ENCODE data around the gene UCP3.

The UCP3 gene, protein sequence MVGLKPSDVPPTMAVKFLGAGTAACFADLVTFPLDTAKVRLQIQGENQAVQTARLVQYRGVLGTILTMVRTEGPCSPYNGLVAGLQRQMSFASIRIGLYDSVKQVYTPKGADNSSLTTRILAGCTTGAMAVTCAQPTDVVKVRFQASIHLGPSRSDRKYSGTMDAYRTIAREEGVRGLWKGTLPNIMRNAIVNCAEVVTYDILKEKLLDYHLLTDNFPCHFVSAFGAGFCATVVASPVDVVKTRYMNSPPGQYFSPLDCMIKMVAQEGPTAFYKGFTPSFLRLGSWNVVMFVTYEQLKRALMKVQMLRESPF

DNA sequence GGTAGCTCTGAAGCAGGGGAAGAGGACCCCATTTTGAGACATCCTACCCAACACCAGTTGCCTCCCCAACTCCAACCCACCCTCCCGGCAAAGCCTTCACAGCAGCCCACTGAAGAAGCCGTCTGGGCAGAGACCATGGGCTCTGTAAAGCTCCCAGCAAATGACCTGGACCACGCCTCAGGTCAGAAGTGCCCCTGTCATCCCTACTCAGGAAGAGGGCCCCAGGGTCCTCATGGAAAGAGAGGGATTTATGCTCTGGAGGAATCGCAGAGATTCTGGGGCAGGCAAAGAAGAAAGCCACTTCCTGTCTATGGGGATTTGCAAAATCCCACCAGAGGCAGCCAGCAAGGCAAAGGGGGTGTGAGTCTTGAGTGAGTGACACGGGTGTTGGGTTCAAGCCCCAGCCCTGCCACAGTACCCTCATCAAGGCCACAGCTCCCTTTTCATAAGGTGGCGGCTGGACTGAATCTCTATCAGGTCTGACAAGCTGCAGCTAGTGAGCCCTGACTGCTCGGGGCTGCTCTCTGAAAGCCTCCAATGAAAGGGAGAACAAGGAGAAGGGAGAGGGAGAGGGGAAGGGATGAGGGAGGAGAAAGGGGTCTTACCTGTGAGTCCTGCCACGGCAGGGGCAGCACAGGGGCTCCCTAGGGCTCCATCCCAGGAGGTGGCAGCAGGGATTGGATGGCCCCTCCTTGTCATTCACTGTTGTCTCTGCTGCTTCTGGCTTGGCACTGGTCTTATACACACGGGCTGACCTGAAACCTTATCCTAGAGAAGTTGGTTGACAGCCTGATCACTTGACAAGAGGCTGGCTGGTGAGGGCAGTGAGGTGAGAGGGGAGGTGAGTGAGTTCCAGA lies at the start of gene UCP3:
TSS of gene UCP3 (minus strand) at position 713 of the 857 bp plus-strand sequence. CDS start 2,043 bp downstream, outside the sequence.
- no peak for DNase-seq

DNA sequence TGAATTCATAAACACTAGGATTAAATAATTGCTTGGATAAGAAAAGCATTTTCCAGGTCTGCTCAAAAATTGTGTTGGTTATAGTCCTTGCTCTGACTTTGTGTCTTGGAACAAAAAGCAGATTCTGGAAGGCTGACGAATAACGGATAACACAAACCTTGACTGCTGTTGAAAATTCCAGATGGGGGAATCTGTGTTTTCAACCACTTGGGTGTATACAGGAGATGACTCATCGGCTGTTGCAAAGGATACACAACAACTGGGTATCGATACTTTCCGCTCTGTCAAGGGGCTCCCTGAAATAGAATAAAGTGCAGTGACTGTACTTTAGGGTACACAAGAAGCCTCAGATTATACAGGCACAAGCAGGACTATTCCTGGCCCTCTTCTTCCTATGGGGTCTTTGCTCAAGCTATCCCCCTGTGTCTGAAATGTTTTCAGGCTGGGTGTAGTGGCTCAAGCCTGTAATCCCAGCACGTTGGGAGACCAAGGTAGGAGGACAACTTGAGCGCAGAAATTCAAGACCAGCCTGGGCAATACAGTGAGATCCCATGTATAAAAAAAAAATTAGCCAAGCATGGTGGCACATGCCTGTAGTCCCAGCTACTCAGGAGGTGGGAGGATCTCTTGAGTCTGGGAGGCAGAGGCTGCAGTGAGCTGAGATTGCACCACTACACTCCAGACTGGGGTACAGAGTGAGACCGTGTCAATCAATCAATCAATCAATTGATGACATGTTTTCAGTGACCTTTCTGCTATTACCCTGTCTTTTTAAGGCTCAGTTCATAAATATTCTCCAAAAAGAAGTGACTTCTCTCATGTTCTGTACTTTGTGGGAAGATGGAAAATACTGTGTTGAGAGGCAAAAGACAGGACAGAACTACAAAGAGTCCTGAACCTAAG lies 48.6 kb upstream of the UCP3 start:
- no peak for DNase-seq

DNA sequence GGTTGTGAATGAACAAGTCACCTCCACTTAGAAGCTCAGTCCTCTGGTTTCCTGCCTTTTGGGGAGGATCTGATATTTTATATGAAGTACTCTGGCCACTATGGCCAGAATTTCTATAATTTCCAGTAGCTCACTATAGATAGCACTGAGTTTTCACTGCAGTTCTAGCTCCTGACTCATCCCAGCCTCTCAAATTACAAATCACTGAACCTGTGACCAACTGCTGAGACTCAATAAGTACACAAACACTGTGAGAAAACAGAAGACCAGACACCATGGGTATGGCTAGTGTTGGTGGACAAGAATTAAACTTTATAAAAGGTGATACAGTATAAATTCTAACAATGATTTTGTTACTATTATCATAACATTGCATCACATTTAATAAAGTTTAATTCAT lies 47.1 kb upstream of the UCP3 start:
- no peak for DNase-seq

DNA sequence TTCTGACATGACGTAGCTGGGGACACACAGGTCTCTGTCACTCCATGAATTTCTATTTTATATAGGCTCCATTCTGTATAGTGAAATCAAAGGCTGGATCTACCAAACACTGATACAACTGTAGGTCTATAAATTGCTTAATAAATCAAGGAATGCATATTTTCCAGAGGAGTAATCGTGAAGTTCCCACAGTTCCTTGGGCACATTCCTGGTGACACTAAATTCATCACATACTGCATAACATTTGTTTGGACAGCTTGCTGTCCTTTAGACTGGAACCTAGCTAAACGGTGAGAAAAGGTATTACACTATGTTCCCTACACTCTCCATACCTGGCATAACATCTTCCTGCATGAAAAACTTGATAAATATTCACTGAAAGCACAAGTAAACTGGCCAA lies 41.6 kb upstream of the UCP3 start:
- no peak for DNase-seq

DNA sequence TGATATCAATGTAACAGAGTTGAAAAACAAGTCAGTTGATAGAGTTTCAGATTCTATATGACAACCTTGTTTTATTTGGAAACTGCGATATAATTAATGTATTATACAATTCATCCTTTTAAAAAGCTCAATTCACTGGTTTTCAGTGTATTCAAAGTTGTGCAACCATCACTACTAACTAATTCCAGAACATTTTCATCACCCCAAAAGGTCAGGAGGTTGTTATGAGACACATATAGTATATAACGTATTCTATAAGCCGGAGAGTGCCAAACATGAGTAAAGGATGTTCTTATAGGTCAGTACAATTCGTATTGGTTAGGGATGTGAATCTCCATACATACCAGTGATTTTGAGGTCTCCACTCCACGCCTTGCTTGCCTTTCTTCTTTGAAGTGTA lies 40.1 kb upstream of the UCP3 start:
- no peak for DNase-seq

DNA sequence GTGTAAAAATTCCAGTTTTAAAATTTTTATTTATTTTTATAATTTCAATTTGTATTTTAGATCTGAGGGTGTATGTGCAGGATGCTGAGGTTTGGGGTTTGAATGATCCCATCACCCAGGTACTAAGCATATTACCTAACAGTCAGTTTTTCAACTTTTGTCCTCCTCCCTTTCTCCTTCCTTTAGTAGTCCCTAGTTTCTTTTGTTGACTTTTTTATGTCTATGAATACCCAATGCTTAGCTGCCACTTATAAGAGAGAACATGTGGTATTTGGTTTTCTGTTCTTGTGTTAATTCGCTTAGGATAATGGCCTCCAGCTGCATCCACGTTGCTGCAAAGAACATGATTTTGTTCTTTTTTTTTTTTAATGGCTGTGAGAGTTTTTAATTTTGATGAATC lies 35.7 kb upstream of the UCP3 start:
- no peak for DNase-seq

DNA sequence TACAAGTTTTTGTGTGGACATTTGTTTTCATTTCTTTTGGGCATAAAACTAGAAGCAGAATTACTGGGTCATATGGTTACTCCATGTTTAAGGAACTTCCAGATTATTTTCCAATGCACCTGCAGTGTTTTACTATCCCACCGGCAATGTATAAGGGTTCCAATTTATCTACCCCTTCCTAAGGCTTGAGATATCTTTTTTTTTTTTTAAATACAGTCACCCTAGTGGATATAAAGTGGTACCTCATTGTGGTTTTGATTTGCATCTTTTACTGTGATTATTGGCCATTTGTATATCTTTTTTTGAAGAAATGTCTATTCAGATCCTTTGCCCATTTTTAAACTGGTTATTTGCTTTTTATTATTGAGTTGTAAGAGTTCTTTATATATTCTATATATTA lies 34.6 kb upstream of the UCP3 start:
- DNase-seq, result no peak

DNA sequence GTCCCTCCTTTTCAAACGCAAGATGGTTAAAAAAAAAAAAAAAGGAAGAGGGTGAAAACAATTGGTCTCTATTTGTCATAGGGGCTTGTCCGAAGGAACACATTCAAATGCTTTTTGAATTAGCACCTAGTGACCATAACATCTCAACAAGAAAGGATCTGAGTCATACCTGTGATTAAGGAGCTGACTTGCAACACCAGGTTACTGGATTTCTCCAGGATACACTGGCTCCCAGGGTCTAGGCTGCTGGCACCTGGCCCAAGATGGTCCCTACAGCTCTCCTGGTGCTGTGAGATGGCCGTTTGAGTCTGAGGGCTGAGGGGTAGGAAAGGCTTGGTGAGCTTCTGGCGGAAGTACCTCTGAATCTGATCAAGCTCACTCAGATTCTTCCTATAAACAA lies 28.4 kb upstream of the UCP3 start:
- DNase-seq, result no peak

DNA sequence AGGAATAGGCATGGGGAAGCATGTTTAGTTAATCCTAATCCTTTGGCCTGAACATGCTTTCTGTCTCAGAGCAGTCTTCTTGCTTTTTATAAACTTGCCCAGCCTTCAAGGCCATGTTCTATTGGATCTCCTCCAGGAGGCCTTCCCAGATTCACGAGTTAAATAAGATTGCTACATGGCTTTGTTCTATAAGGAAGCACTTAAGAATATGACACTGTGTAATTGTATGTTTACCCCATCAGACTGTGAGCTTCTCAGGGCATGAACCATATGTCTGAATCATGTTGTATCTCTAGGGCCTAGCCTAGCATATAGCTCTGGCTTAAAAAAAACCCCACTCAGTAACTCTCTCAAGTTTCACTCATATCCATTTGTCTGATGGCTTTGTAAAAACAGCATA lies 26.4 kb upstream of the UCP3 start:
- no peak for DNase-seq

DNA sequence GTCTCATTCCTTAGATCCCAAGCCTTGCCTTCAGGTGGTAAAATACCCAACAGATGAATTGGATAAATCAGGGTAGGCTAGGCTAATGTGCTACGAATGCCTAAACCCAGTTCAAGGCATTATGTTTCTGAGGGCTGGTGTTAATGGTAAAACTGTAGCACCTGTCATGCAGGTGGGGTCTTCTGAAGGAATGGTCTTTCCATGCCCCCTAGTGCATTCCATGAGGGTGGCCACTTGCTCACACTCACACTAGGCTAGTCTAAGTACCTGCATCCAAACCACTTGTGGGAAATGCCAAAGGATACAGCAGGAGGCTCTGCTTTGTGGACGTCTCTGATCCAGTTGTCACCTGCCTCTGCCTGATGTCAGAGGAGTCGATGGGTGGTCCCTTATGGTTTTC lies 24.2 kb upstream of the UCP3 start:
- no peak for DNase-seq

DNA sequence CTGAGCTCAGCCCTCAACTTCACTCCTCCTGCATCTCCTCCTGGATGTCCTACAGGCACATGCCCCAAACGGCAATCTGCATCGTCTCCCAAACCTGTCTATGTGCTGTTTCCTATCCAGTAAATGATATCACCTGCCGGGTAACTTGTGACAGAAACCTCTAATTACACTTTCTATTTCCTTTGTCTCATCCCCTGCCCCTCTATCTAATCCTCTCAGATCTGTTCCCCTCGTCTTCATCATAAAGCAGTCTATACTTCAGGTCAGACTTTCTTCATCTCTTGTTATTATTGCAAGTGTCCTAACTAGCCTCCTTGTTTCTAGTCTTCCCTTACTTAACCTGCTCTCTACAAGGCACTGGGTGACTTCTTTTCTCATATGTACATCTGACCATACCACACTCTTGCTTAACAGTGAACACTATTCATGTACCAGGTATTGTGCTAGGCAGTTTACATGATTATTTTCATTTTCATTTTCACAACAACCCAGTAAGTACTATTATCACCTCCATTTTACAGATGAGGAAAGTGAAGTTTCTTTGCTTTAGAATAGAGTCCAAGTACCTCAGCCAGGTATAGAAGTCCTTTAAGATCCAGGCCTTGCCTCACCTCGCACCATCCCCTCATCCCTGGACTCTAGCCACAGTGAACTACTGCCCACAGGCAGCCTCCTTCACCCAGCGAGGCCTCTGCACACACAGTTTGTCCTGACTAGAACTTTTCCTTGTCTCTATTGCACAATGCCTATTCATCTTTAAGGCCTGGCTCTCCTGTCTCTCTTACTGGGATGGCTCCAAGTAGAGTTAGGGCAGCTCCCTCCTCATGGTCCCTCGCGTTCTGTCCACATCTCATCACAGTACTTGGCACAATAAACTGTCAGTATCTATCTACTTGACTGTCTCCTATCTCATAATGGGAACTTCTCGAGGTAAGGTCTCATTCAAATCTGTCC lies 22.1 kb upstream of the UCP3 start:
- no peak for DNase-seq

DNA sequence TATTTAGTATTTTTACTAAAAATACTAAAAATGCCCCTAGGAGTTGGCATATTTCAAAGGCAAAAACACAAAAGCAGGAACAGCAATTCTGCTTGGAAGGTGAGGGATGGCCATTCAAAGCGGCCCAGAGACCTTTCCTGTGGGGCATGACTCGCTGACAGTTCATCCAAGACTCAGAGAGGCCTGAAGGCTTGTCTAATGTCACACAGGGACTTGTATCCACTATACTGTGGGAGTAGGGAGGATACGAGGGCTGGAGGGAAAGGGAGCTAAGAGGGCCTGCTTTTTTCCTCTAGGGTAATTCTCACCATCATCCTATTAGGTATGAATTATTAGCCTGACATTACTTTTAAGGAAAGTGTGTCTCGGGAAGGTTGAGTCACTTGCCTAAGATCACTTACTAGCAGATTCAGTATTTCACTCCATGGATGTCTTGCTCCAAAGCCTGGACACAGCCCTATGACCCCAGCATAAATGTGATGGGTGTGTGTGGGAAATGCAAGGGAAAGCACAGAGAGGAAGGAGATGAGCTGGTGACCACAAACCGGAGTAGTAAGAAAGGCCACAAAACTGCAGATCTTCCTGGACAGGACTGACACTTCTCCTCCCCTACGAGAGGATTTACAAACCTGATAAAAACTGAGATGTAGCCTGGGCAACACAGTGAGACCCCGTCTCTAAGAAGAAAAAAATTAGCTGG lies 16.7 kb upstream of the UCP3 start:
- DNase-seq, result no peak

DNA sequence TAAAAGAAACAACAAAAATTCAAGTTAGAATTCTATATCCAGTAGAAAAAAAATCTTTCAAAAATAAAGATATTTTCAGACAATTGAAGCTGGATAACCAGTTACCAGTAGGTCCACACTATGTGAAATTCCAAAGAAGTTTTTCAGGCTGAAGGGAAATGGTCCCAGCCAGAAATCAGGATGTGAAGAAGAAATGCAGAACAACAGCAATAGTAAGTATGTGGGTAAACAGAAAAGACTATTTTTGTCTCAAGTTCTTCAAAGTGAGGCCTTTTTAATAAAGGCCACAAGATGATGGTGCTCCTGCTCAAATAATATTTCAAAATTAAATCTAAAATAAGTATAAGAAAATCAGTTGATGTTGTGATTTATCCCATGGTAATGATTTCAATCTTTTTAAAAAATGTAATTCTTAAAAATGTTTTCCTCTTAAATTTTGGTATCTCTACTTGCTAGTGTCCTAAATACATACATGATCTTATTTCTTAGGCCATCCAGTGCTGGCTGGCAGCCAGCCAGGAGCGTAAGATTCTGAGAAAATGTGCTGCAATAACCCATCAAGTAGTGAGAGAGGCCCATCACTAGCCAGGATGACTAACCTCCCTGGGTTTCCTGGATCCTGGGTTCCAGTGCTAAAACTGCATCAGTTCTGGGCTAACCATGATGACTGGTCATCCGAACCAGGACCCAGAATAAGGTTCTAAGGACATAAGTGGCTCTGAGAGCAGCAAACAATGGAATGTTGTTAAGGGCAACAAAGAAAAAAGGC lies 15.6 kb upstream of the UCP3 start:
- DNase-seq, result peak; percentile 58

DNA sequence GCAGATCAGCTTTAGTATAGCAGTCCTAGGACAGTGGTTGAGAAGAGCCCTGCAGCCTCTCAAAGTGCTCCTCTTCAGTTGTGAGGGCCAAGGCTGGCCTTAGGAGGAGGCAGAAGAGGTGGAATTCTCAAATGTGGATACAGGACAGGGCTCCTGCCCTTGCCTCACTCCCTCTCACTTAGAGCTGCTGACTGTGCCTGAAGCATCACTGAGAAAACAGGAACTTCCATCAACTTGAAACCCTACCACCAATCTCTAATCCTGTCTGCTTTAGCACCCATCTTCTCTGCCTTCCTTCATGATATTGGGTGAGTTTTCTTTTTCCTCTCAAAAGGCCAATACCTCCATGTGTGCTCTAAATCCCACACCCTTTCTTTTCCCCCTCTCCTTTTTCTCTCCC lies 14.4 kb upstream of the UCP3 start:
- DNase-seq, result no peak

DNA sequence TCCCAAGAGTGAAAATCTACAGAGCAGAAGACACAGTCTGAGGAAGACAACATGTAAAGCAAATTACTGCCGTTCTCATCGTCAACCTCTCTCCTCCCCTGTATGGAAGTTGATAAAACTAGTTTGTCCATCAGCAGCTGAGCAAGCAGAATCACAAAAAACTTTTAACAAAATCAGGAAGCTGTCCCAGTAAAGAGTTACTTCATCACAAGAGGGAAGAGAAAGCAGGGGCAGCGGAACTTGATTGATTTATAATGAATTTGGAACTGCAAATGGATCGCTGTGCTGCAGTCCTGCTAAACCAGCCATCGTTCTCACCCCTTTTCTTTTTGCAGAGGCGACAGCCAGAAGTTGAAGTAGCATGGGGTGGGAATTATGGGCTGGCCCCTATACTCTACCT lies 13.7 kb upstream of the UCP3 start:
- DNase-seq, result no peak

DNA sequence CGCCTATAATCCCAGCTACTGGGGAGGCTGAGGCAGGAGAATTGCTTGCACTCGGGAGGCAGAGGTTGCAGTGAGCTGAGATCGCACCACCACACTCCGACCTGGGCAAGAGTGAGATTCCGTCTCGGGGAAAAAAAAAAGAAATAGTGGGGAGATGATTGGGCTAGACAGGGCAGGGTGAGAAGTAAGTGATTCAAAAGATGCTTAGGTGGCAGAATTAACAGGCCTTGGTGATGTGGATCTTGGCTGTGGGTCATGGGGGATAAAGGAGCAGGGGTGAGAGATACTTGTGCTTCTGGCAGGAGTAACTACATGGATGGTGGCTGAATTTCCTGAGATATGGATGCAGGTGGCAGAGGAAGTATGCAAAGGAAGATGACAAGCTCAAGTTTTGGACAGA lies 13.1 kb upstream of the UCP3 start:
- no peak for DNase-seq

DNA sequence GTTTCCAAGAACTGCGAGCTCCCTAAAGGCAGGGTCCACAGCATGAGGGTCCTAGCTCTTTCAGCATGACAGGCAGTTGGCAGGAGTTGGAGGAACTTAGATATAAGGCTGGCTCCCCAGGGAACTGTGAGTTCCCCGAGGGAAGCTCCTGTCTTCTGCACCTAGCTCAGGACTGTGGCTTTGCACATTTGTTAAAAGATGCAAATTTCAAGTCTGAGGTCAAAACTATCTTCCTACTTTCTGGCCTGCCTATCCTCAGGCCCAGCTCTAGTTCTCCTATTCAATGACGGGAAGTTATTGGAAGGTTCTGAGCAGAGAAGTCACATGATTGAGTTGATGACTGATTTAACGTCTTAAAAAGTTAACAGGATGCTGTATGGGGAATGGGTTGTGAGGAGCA lies 11.7 kb upstream of the UCP3 start:
- no peak for DNase-seq

DNA sequence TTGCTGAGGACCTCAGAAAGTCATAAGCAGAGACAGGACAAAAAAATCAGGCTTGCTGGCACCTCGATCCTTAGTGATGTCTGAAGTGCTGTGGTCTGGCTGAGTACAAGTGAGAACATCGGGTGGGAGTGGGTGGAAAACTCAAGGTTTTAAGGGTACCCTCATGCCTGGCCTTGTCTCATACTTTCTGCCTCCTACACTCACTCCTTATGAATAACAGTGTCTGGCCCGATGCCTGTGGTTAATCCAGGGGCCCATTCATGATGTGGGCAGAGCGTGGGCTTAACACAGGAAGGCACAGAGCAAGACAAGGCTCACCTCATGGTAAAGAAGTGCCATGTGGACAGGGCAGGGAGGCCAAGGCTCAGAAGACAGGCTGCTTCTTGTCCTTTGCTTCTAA lies 11.0 kb upstream of the UCP3 start:
- no peak for DNase-seq

DNA sequence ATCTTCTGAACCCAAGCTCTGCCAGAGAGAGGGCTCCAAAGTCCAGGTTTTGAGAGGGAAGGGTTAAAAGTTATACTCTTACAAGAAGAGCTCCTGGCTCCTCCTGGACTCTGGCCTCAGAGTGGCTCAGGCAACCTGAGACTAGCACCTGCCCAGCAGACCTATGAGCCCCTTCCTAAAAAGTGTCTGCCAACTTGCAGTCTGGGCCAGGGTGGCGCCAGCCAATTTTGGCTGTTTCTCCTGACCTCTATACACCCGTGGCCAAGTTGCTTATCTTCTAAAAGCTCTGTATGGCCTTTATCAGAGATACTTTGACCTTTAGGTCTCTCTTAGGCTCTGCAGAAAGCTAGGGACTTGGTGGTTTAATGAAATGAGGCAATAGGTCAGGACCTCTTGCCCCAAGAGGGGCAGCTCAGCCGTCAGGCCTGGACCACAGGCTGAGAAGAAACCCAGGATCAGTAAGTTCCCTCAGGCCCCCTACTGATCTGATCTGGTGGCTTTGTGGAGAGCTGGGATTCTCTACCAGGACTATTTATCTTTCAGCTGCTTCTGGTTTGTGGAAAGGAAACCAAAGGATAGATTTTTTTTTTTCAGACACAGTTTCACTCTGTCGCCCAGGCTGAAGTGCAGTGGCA lies 10.3 kb upstream of the UCP3 start:
- DNase-seq, result no peak

DNA sequence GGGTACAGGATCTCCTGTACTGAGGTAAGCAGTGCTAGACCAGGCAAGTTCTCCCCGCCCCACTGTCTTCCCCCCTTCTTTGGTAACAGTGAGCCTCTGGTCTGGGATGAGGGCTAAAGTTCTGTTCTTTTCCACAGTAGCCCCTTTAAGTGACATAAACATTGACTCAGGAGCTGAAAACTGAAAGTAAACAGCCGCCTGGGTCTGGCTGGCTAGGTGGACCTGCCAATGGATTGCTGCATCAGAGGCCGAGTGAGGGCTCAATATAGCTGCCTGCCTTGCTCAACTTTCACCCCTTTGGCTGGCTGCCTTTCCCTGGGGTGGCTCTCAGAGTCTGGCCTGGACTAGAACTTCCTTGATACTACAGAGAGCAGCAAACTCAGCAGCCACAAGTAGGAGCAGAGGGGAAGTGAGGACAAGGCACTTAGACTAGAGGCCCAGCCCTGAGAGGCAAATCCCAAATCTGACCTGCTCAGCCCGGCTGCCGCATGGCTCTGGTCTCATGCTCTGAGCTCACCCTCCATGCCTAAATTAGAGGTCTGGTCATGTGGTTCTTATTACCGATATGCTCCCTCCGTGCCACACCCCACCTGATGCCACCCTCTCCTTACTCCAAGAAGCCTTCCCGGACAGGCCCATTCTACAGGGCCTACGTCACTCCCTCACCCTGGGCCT lies 9.6 kb upstream of the UCP3 start:
- DNase-seq, result peak; percentile 80
